Endothelial cell of umbilical vein (primary cell): ENCODE data around the gene CSNK1G2. TPM values are rescaled to one million over a fixed set of nuclear protein-coding genes. Genes with fewer than 3 reads are reported as not detected.

Experiments
- BruUV-seq: library from RNA; stranded (reverse); fragments of 400-500 nt; replicated peaks from 2 replicates; lab custom pipeline; 2021; lab: Mats Ljungman, UMichigan
- CTCF ChIA-PET: fragments of 300-600, 350-600 bp; sonication (Branson Sonifier 250); formaldehyde crosslinking; loops from one replicate; lab custom pipeline; 2021; ENCODE audit warnings: antibody characterized with exemption, inconsistent platforms; lab: Charles Lee
- POLR2A ChIA-PET: fragments of 300-600, 350-600 bp; sonication (Branson Sonifier 250); formaldehyde crosslinking; loops from one replicate; lab custom pipeline; 2021; ENCODE audit warnings: antibody characterized with exemption, inconsistent platforms; lab: Charles Lee
- DNase-seq: peaks from one replicate; pipeline ENCODE4 v3.0.0-alpha.2; 2011; ENCODE audit warnings: low read depth, low spot score
- FAIRE-seq: peaks from 2 replicates; lab custom pipeline; 2011; peaks lifted over from hg19 to GRCh38; lab: Jason Lieb, UNC
- H2AFZ ChIP-seq: 2 replicates; pipeline ENCODE4 v1.6.0; 2012; ENCODE audit warnings: low read depth, low read length, control low read depth, inconsistent platforms
- H3K27ac ChIP-seq: 2 replicates; pipeline ENCODE4 v1.5.1; 2011; ENCODE audit warnings: low read depth, mild to moderate bottlenecking, control low read depth, low read length, moderate library complexity; ENCODE audit not compliant: insufficient read depth
- H3K27me3 ChIP-seq, 2 experiments: 2 replicates each; pipeline versions ENCODE4 v1.6.0 to v1.6.1; 2011; ENCODE audit warnings: low read length in 2 of 2, mixed read lengths in 1 of 2; ENCODE audit not compliant: control insufficient read depth in 2 of 2, insufficient read depth in 2 of 2
- H3K36me3 ChIP-seq, 2 experiments: 2 replicates in 1 of 2; 3 replicates in 1 of 2; pipeline ENCODE4 v1.5.1; 2011; ENCODE audit warnings: low read length in 2 of 2, mild to moderate bottlenecking in 1 of 2, moderate library complexity in 1 of 2; ENCODE audit not compliant: control insufficient read depth in 2 of 2, insufficient read depth in 2 of 2; ENCODE audit errors: extremely low read depth in 1 of 2
- H3K4me1 ChIP-seq: 3 replicates; pipeline ENCODE4 v1.5.1; 2011; ENCODE audit warnings: mild to moderate bottlenecking, low read length; ENCODE audit not compliant: control insufficient read depth, insufficient read depth; ENCODE audit errors: extremely low read depth
- H3K4me2 ChIP-seq: 2 replicates; pipeline ENCODE4 v1.6.1; 2011; ENCODE audit warnings: low read length, control low read depth, mixed read lengths; ENCODE audit not compliant: insufficient read depth
- H3K4me3 ChIP-seq, 3 experiments: fragments of 200-600 bp in 1 of 3; sonication (generic), shearing (Covaris generic) in 1 of 3; replicated peaks in 1 of 3; 2 replicates each; pipeline ENCODE4 v1.5.1; 2011 to 2016; ENCODE audit warnings: control low read depth in 3 of 3, low read length in 3 of 3, mild to moderate bottlenecking in 2 of 3, inconsistent platforms in 1 of 3, low read depth in 1 of 3, moderate library complexity in 1 of 3; ENCODE audit not compliant: insufficient read depth in 1 of 3
- H3K79me2 ChIP-seq: 2 replicates; pipeline ENCODE4 v1.6.0; 2012; ENCODE audit warnings: low read length, inconsistent platforms; ENCODE audit not compliant: control insufficient read depth, insufficient read depth
- H3K9ac ChIP-seq: replicated peaks from 2 replicates; pipeline ENCODE3; 2011; ENCODE audit warnings: low read length, control low read depth; ENCODE audit not compliant: insufficient read depth; ENCODE audit errors: extremely low read depth
- H3K9me1 ChIP-seq: replicated peaks from 3 replicates; pipeline ENCODE4 v1.6.0; 2011; ENCODE audit warnings: mild to moderate bottlenecking, low read length; ENCODE audit not compliant: control insufficient read depth, insufficient read depth; ENCODE audit errors: extremely low read depth
- H3K9me3 ChIP-seq: replicated peaks from 2 replicates; pipeline ENCODE4 v1.5.1; 2012; ENCODE audit warnings: low read length, inconsistent platforms; ENCODE audit not compliant: control insufficient read depth, insufficient read depth
- H4K20me1 ChIP-seq: replicated peaks from 2 replicates; pipeline ENCODE3; 2011; ENCODE audit warnings: mild to moderate bottlenecking, low read length; ENCODE audit not compliant: control insufficient read depth, insufficient read depth; ENCODE audit errors: extremely low read depth
- EZH2 ChIP-seq: IDR thresholded peaks from 2 replicates; pipeline ENCODE4 v1.6.1; 2012; ENCODE audit warnings: borderline replicate concordance, low read depth, mild to moderate bottlenecking, moderate library complexity, low read length, inconsistent platforms; ENCODE audit not compliant: severe bottlenecking
- FOS ChIP-seq: IDR thresholded peaks from 2 replicates; pipeline ENCODE4 v1.6.1; 2011; ENCODE audit warnings: mild to moderate bottlenecking, low read length, moderate library complexity, borderline replicate concordance; ENCODE audit not compliant: insufficient read depth
- GATA2 ChIP-seq: IDR thresholded peaks from 2 replicates; pipeline ENCODE4 v1.7.0; 2011; ENCODE audit warnings: low read depth, mild to moderate bottlenecking, moderate library complexity, mixed read lengths, low read length; ENCODE audit not compliant: insufficient read length, insufficient read depth
- JUN ChIP-seq: IDR thresholded peaks from 2 replicates; pipeline ENCODE4 v1.6.1; 2011; ENCODE audit warnings: borderline replicate concordance, low read depth; ENCODE audit not compliant: insufficient read length, insufficient read depth
- MYC ChIP-seq: IDR thresholded peaks from one replicate; pipeline ENCODE4 v1.6.1; 2011; ENCODE audit warnings: mild to moderate bottlenecking, low read depth, low read length
- POLR2AphosphoS5 ChIP-seq: IDR thresholded peaks from 2 replicates; pipeline ENCODE4 v1.6.1; 2012; ENCODE audit warnings: low read depth, mild to moderate bottlenecking, control low read depth, low read length, moderate library complexity; ENCODE audit not compliant: insufficient read depth
- dilution Hi-C: fragments of 300-500 bp; cut with MboI; formaldehyde crosslinking; loops from one replicate; pipeline ENCODE4 v1.15.0; 2019; ENCODE audit warnings: low sequenced_read_pairs; ENCODE audit not compliant: extremely low pct_ligation_motif_present
- intact Hi-C: fragments of 100-400 bp; cut with micrococcal nuclease; formaldehyde crosslinking; loops from one replicate; pipeline ENCODE4 v1.10.0; 2022
- polyA plus RNA-seq, 4 experiments: library from polyadenylated mRNA; depleted of rRNA in 3 of 4; stranded (reverse) in 3 of 4; unstranded in 1 of 4; fragments of >200 nt; gene quantifications; 2 replicates each; pipeline versions ENCODE4 v1.2.1 to v1.2.3, GENCODE V29; 2011 to 2012; ENCODE audit warnings: missing spikeins in 1 of 4
- total RNA-seq: library from RNA; stranded (reverse); gene quantifications from 2 replicates; pipeline ENCODE4 v1.2.3, GENCODE V29; 2021
- TF ChIP-seq, protein P1 (sequence below), 2 donors: IDR thresholded peaks; 1 replicate in 1 of 2; 2 replicates in 1 of 2; pipeline ENCODE4 v1.5.1; 2011; ENCODE audit warnings: low read length in 2 of 2, mild to moderate bottlenecking in 2 of 2, moderate library complexity in 2 of 2, control low read depth in 1 of 2, inconsistent platforms in 1 of 2, low read depth in 1 of 2; ENCODE audit not compliant: insufficient read depth in 1 of 2; ENCODE audit errors: extremely low read depth in 1 of 2
- TF ChIP-seq, protein P2 (sequence below): IDR thresholded peaks from 2 replicates; pipeline ENCODE4 v1.6.1; 2011; ENCODE audit not compliant: insufficient read depth, insufficient read length

CSNK1G2 gene
- total and polyA plus RNA-seq, 2 donors (not counting 3 experiments of a cell fraction or from before 2014, with no cell fraction given) = 96.6 to 110 TPM

DNA sequence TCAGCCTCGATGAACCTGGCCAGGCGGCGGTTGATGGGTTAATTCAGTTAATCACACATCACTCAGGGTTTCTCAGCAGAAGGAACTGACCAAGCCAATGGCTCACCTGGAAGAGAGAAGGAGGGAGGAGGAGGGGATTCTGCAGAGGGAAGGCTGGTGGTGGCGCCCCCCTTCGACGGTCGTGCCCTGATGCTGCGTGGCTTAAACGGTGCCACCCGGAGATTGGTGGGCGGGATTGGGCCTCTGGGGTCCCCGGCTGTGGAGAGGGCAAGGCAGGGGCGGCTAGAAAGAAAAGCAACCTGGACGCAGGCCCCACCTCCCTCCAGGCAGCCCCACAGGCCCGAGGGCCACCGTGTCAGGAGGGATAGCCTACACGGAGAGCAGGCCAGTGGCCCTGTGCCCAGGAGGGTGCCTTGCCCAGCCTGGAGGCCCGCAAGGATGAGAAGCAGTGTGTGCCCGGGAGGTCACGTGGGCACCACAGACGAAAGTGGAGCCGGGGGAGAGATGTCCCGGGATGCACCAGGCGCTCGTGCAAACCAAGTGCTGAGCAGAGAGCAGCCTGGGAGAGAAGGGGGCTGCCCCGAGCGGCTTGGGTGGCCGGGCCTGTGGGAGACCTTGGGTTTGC is 16.0 kb downstream of the CSNK1G2 start:
- Histone ChIP-seq H3K27ac (no peak overlapping the region), H3K9ac (no peak overlapping the region), H4K20me1 (no peaks in the 10 kb centered on the region), H3K36me3 (peaks cover 0 to 9% of the 10 kb centered on the region in 2 experiments), H3K4me3 (no peak overlapping the region), H3K27me3 (no peaks in the 10 kb centered on the region), H2AFZ (no peak overlapping the region), H3K9me1 (no peaks in the 10 kb centered on the region), H3K4me2 (no peak overlapping the region), H3K79me2 (peaks cover 67% of the 10 kb centered on the region), H3K4me1 (no peaks in the 10 kb centered on the region), H3K9me3 (no peaks in the 10 kb centered on the region)
- dilution Hi-C loops (no loop called here), intact Hi-C loops (no loop called here)
- TF ChIP-seq FOS (no peak), EZH2 (no peak), MYC (no peak), JUN (no peak), GATA2 (no peak), POLR2AphosphoS5 (no peak)
- TF ChIP-seq, protein P1, sequence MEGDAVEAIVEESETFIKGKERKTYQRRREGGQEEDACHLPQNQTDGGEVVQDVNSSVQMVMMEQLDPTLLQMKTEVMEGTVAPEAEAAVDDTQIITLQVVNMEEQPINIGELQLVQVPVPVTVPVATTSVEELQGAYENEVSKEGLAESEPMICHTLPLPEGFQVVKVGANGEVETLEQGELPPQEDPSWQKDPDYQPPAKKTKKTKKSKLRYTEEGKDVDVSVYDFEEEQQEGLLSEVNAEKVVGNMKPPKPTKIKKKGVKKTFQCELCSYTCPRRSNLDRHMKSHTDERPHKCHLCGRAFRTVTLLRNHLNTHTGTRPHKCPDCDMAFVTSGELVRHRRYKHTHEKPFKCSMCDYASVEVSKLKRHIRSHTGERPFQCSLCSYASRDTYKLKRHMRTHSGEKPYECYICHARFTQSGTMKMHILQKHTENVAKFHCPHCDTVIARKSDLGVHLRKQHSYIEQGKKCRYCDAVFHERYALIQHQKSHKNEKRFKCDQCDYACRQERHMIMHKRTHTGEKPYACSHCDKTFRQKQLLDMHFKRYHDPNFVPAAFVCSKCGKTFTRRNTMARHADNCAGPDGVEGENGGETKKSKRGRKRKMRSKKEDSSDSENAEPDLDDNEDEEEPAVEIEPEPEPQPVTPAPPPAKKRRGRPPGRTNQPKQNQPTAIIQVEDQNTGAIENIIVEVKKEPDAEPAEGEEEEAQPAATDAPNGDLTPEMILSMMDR (IDR thresholded peaks at IDR 0.05; ENCODE audit: extremely low read depth in 1 of 2, insufficient read depth in 1 of 2, low read depth in 1 of 2, low read length in 2 of 2) = no peak
- TF ChIP-seq, protein P2, sequence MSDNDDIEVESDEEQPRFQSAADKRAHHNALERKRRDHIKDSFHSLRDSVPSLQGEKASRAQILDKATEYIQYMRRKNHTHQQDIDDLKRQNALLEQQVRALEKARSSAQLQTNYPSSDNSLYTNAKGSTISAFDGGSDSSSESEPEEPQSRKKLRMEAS = no peak
- no peak for FAIRE-seq
- POLR2A ChIA-PET = no interaction called here
- no peak for DNase-seq
- CTCF ChIA-PET = interaction anchor here (1.6 kb wide), 1 partner anchor 27 kb away, joined by 4 read pairs; no protein-coding TSS in a partner anchor
- no TSS peak for BruUV-seq
